ENCODE data around the gene LSM3.

LSM3 gene

DNA sequence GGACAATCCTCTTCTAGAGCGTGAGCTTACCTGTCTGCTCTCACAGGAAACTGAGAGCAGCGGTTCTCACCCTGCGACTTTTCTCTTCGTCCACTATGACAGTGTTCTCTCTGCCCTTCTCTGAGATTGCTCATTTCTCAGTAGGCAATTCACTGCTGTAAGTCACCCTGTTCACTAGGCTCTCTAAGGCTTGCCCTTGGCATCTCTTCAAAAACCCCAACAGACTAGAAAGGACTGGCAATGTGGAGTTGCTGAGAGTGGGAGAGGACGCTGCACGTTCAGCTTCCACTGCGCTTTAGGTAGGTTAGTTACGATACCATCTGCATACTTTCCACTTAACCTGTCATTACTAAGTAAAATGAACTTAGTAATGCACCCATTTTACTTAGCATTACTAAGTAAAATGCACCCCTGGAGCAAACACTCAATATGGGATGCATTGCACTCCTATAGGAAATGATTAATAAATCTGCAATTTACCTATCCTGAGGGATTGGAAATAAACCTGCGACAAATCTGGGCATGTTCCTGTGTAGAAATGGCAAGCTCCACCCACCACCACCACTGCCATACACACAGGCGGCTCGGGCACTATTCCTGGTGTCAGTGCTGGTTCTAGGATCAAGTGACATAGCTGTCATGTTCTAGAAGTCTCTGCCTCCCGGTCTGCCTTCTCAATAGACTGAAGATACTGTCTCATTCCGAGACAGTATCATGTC is 21.6 kb upstream of the LSM3 start:
- no peak for DNase-seq

DNA sequence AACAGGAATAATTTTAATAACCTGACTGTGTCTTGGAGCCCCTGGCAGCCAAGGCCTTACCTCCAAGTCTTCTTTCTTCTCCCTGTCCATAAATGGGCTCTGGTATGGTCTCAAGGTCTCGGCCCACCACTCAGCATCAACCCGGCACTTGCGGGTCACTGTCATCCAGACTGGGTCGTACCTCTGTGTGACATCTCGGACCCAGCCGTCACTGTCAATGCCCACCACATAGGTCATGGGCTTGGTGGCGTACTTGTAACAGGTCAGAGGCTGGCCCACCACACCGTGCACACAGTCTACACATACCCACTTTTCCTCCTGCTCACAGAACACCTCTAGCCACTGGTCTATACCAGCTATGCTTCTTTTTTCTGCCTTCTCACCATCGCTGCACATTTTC is 20.7 kb upstream of the LSM3 start:
- DNase-seq: no peak

DNA sequence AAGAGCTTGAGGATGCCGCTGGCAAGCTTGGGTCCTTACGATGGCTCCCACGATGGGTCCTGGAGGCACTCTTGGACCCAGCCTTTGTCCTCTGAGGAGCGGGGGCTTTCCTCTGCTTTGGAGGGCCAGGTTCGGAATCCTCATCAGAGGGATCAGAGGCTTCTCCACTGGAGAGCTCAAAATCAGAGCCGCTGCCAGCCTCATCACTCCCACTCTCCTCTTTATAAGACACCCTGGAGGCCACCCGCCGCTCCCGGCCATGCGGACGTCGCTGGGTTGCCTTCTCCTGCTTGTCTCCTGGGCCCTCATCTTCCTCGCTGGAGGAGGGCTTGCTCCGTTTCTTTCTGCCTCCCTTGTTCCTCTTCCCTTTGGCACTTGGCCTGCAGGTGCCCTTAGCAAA is 20.2 kb upstream of the LSM3 start:
- DNase-seq: no peak

DNA sequence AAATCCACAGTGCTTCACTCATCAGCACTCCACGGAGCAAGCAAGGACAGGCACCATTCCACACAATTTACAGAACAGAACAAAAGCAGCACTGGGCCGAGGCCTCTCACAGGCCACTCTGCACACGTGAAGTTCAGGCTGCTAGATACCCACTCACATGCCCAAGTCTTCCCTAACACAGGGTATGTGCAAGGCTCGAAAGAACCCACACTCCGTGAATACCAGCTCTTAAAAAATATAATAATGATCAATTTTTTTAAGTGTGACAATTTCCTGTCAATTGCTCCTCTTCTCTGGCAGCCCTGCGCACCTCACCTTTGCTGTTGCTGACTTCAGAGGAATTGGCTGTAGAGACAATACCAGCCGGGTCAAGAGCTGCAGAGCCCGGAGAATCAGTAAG is 19.2 kb upstream of the LSM3 start:
- no peak for DNase-seq

DNA sequence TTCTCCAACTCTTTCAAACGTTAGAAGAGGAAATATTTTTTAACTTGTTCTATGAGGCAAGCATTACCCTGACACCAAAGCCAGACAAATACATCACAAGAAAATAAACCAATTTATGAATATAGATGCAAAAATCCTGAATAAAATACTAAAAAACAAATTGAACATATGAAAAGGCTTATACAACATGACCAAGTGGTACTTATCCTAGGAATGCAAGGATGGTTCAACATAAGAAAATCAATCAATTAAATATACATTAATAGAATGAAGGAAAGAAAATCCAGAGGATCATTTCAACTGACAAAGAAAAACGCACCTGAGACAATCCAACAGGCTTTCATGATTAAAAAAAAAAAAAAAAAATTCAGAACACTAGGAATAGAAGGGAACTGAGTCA is 17.3 kb upstream of the LSM3 start:
- no peak for DNase-seq

DNA sequence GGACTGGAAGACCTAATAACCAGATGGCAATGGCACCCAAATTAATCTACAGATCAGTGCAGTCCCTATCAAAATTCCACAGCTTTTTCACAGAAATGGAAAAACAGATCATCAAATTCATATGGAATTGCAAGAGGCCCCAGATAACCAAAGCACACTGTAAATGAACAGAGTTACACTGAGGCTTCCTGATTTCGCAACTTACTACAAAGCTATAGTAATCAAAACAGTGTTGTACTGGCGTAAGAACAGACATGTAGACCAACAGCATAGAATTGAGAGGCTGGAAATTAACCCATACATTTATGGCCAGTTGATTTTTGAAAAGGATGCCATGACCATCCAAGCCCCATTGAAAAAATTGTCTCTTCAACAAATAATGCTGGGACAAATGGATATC is 16.4 kb upstream of the LSM3 start:
- no peak for DNase-seq

DNA sequence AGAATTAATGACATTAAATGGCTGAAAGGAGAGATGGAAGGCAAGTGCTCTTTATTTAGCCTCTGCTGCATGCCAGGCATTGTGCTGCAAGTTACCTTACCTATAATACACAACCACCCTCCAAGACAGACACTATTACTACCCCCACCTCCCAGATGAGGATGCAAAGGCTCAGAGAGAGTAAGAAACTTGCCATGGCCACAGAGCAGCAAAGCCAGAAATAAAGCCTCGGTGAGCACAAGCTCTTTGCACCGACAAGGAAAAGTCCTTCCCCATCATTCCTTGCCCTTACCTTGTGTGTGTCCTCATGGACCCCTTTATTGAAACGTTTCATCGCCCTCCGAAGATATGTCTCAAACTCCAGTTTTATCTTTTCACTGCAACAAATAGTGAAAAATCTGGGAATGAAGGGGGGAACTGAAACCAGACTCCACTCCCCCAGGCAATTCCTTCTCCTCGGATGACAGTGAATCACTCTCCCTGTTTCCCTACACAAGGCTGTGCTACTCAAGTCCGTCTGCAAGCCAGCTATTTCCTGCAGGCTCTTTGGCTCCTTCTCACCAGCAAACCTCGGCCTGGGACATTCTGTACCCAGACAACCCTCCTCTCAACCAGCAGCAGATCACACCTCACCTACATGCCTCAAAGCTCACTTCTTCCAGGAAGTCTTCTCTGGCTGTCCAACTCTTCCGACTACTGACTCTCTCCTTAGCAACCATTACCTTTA is 11.6 kb upstream of the LSM3 start:
- DNase-seq: no peak

DNA sequence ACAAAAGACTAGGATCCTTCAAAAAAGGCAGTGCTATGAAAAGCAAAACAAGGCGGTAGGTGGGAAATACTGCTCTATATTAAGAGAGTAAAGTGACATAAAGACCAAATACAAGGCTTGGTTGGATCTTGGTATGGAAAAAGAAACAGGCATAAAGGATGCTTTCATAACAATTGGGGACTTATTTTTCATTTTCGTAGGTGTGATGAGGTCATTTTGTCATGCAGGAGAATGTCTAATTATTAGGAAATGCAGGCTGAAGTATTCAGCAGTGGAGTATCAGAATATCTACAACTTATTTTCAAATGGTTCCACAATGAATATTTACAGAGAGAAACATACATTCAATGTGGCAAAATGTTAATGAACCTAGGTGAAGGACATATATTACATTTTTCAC is 9.2 kb upstream of the LSM3 start:
- no peak for DNase-seq

DNA sequence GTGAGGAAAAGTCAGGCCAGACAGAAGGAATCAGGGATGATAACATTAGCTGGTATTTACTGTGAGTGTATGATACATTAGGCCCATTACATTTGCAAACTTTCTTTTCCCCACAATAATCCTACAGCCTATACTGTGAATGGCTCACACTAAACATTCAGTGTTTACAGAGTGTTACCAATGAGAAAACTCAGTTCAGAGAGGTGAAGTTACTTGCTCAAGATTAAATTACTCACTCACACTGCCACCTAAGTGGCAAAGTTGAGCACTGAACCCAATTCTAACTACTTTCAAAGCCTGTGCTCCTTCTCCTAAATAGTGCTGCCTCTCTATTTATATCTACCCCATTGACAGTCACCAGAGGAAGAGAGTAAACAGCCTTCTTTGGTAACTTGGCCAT is 8.7 kb upstream of the LSM3 start:
- no peak for DNase-seq

DNA sequence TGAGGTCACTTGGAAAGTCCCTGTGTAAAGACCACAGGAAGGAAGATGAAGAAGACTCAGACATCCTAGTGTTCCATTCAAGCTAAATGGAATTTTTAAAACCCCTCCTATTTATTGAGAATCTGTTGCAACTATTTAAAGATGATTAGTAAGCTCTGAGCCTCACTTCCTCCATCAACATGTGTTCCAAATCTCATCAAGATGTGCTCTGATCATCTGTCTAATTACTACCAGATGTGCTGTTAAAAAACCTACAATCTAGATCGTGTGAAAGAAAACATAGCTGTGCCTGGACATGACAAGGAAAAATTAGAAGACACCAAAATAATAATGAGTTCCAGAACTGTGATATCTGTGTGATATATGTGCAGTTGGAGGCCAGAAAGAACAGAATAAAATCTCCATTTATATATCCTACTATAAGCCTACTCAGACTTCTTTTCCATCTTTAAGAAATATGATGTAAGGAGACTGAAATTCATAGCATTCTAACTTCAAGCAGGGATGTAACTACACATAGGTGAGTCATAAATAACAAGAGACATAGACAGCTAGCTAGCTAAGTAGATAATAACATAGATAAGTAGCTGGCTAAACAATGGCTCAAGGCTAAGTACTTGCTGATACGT is 8.0 kb upstream of the LSM3 start:
- DNase-seq: no peak

DNA sequence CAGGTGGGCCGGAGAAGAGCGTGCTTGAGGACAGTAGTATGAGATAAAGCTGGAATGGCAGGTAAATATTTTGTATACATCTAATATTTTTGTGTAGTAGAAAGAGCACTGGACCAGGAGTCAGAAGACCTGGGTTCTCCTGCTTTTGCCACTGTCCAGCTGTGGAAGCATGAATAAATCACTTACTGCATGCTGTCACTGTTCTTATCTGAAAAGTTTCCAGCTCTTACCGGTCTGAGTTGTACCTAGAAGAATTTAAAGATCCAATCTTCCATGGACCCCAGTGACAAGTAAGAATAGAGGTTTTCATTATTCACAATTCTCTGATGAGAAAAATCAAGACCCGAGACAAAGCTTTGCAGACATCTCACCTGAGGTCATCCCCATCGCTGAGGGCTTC is 6.1 kb upstream of the LSM3 start:
- no peak for DNase-seq

DNA sequence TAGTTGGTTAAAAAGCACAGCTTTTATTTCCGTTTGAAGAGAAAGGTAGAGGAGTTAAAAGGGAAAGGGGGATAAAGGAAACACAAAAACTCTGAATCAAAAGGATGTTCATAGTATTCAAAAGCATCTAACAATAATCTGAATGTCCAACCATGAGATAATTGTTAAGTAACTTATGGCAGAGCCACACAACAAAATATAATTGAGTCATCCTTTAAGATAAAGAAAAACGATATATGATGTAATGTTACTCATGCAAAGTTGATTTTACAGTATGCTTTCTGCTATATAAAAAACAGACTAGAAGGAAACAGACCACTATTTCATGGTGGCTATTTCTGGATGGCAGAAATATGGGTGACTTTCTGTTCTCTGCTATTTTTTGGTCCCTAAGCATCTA is 4.1 kb upstream of the LSM3 start:
- no peak for DNase-seq

DNA sequence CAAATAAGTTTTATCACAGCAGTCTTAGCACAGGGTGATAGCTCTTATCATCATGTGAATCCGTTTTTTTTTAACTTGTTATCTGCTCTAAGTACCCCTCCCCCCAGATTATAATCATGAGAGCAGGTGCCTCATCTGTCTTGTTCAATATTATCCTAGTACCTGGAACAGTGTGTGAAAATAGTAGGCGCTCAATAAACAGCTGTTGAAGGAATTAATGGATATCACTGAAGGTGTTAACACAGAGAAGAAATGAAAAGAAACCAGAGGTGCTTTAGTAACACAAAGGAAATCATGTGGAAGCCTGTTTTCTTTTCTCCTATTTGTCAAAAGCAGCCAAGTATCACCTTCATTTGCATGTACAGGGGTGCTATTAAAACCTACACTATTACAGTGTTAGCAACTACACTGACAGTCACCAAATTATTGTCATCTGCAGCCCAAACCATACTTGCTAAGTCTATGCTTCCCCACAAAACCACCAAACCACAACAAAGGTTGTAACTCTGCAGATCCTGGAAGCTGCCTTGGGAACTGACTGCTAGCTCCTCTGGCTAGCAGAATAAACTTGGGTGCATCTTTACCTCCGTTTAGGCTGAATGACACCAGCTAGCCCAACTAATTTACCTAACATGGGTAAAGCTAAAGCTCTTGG is 3.1 kb upstream of the LSM3 start:
- no peak for DNase-seq

DNA sequence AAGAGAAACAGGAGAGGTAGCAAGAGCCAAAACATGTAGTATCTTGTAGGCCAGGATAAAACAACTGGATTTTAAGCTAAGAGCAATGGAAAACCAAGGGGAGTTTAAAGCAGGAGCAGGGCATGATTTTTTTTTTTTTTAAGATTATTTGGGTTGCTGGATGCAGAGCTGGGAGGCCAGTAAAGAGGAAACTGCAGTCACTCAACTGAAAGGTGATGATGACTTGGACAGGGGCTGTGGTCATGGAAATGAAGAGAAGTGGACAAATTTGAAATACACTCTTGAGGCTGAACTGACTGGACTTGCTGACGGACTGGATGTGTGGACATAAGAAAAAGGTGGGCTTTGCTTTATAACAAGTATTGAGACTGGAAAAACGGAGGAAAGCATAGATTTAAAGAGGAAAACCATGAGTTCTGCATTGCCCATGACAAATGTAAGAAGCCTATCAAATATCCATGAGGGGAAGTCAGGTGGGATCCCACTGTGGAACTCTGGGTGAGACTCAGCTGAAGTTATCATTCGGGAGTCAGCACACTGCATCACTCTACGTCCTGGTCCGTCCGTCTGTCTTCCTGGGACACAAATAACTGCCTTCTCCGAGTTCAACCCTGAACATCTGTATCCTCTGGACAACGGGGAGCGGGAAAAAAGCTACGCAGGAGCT is 904 bp upstream of the LSM3 start:
- peak in 5 of 56 donors; percentile 31 to 61 (median 47) for DNase-seq

DNA sequence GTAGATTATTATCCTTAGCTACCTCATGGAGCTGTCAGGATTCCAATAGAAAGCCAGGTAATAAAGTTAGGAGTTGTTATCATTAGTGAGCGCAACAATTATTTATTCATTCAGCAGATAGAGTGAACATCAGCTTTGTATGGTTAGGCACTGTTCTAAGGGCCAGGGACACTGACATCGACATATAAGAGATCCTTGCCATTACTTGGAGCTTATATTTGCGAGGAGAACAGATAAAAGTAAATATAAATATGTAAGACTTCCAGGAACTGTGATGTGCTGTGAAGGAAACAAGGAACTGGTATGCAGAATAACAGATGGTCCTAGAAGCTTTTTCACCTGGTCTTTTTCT is 473 bp downstream of the LSM3 start:
- no peak for DNase-seq

DNA sequence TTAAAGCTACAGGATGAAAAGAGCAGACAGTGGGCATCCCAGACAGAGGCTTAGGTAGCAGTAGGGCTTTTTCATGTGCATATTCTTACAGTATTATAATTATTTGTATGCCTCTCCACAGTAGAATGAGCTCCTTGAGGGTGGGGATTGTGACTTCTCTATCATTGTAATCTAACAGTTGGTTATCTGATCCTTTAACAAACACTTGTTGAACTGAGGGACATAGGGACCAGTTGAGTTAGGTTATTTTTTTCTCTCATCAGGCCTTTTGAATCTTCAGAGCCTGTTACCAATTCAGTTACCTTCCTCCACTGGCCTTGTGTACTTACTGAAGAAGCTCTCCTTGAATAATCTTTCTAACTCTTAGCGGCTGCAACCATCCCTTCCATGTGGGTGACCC is 1.2 kb downstream of the LSM3 start:
- DNase-seq: no peak

DNA sequence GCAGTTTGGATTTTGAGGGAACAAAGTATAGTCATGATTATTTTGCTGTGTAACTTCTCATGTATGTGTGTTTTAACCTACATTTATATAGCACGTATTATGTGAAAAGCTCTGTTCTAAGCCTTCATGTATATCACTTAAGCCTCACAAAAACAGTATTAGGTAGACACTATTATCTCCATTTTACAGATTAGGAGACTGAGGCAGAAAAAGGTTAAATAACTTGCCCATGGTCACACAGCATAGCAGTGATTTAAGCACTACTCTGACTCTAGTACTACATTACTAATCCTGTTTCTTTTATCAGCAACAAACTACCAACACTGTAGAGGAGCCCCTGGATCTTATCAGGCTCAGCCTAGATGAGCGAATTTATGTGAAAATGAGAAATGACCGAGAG is 2.6 kb downstream of the LSM3 start:
- no peak for DNase-seq

DNA sequence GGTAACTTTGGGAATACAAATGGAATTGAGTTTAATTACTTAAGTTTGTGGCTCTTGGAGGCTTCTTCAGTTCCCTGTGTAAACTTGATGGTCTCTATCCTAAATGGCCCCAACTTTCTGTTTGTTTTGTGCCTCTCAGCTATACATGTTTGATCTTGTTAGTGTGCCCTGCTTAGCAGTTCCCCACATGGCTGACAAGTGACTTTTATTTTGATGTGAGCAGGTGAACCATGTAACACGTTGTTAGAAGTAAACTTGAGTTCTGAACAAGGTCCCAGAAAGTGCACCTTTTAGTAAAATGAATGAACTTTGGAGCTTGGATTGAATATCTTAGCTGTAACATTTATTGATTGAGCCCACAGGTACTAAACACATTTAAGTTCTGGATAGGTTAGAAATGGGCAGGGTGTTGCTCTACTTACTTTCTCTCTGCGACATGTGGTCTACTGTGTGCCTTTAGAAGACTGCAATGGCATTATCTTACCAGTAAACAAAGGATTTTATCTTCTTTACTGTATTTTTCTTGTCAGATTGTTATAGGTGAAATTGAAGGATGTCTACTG is 4.5 kb downstream of the LSM3 start:
- no peak for DNase-seq

DNA sequence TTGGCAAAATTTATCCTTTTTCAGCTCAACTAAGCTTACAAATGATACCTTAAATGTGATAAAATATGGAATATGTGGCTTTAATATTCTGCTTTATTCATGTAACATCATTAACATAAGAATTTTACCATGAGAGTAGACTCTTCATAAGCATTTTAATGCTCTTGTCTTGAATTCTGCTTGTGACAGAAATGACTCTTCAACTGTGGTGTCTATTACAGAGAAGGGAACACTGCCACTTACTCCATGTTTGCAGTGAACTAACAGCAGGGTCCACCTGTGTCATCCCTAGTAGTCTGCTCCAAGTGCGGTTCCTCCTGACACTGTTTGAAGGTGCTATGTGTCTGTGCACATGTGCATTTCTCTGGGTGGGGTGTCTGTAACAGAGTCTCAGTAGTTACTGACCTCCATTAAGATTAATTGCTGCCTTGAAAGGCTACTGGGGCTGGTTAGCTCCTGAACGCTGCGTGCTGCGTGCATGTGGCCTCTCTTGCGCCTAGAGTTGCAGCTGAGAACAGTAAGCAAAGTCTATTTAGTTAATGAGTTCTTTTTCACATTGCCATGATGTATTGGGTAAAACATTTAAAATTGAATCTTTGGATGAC is 8.3 kb downstream of the LSM3 start:
- DNase-seq: no peak

DNA sequence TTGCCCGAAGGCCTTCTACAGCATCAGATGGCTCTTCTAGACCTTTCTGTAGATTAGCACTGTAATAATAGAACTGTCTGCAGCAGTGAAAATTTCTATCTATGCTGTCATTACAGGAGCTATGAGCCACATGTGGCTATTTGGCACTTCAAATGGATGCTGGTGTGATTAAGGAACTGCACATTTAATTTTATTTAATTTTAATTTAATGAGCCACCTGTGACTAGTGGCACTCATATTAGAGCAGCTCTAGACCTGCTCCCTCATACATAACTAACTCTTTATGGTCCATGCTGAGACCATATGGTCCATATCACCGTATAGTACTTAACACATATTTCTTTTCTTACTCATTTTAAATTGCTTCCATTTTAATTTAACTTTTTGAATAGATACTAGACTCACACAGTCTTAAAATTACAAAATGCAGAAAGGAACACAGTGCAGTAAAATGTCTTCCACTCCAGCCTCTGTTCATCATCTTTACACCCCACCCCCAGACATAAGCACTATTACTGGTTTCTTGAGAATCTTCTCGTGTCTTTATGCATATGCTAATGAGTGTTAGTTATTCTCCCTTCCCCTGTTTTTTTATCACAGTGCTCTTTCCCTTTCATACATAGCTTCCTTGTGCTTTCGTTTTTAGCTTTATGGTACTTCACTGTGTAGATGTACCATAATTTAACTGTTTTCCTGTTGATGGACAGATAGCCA is 9.6 kb downstream of the LSM3 start:
- no peak for DNase-seq
